GM12878 (cell line): ENCODE measurements around the gene PDE4DIP. TPM values are rescaled to one million over a fixed set of nuclear protein-coding genes. Genes with fewer than 3 reads are reported as not detected.
"Not testable (repeated sequence)": the region's sequence is repeated elsewhere in the genome, so short reads cannot be mapped to it uniquely, and the experiment has no call there.

ENCODE experiments used
- ATAC-seq: fragments of 200-7000 bp; cut with Tn5 transposase; 3 replicates; pipeline ENCODE4 v1.9.1; 2020; ENCODE audit warnings: mild to moderate bottlenecking, moderate library complexity
- BruUV-seq: library from RNA; stranded (reverse); fragments of 400-500 nt; replicated peaks from 2 replicates; lab custom pipeline; 2021; lab: Mats Ljungman, UMichigan
- CTCF ChIA-PET: fragments of 300-600 bp; sonication (Branson Sonifier 250); formaldehyde crosslinking; extraction: SDS; loops from one replicate; lab custom pipeline; 2021; ENCODE audit warnings: inconsistent platforms; lab: Yijun Ruan, JAX
- POLR2A ChIA-PET: fragments of 350-600 bp; formaldehyde crosslinking; extraction: SDS; loops from one replicate; lab custom pipeline; 2021; ENCODE audit warnings: inconsistent platforms; lab: Charles Lee
- RAD21 ChIA-PET: fragments of 300-600 bp; sonication (Branson Sonifier 250); formaldehyde crosslinking; loops from one replicate; lab custom pipeline; 2023; ENCODE audit warnings: antibody characterized with exemption; ENCODE audit not compliant: unreplicated experiment; lab: Charles Lee
- SMC1A ChIA-PET: fragments of 300-600 bp; sonication (Branson Sonifier 250); formaldehyde crosslinking; loops from one replicate; lab custom pipeline; 2023; ENCODE audit not compliant: unreplicated experiment, uncharacterized antibody; lab: Charles Lee
- DNase-seq: peaks from one replicate; pipeline ENCODE4 v3.0.0-alpha.2; 2011; ENCODE audit warnings: low read depth, low spot score
- FAIRE-seq: peaks from 3 replicates; lab custom pipeline; 2011; peaks lifted over from hg19 to GRCh38; lab: Jason Lieb, UNC
- H2AFZ ChIP-seq: 2 replicates; pipeline ENCODE4 v1.6.0; 2011; ENCODE audit warnings: low read depth, low read length, control low read depth; ENCODE audit not compliant: control insufficient read depth
- H3K27ac ChIP-seq: 2 replicates; pipeline ENCODE4 v1.5.1; 2011; ENCODE audit warnings: control low read depth; ENCODE audit not compliant: control insufficient read depth, insufficient read depth
- H3K27me3 ChIP-seq, 2 experiments: replicated peaks in 1 of 2; 2 replicates each; pipeline versions ENCODE4 v1.6.0 to v1.6.1; 2011; ENCODE audit warnings: low read length in 1 of 2; ENCODE audit not compliant: control insufficient read depth in 2 of 2, insufficient read depth in 2 of 2
- H3K36me3 ChIP-seq, 2 experiments: 2 replicates each; pipeline ENCODE4 v1.5.1; 2011; ENCODE audit warnings: low read length in 1 of 2; ENCODE audit not compliant: control insufficient read depth in 2 of 2, insufficient read depth in 2 of 2
- H3K4me1 ChIP-seq: 2 replicates; pipeline ENCODE4 v1.6.1; 2011; ENCODE audit warnings: mild to moderate bottlenecking, low read length, moderate library complexity, mixed read lengths; ENCODE audit not compliant: control insufficient read depth, insufficient read depth
- H3K4me2 ChIP-seq: 2 replicates; pipeline ENCODE4 v1.6.0; 2011; ENCODE audit warnings: control low read depth; ENCODE audit not compliant: control insufficient read depth, insufficient read depth
- H3K4me3 ChIP-seq: fragments of 200-600 bp; sonication (generic); 2 replicates; pipeline ENCODE4 v1.5.1; 2016
- H3K79me2 ChIP-seq: 2 replicates; pipeline ENCODE4 v1.6.0; 2011; ENCODE audit warnings: low read length; ENCODE audit not compliant: control insufficient read depth, insufficient read depth
- H3K9ac ChIP-seq: 2 replicates; pipeline ENCODE4 v1.8.0; 2011; ENCODE audit warnings: low read length, control low read depth, mixed read lengths; ENCODE audit not compliant: control insufficient read depth, insufficient read depth
- H3K9me3 ChIP-seq: replicated peaks from 3 replicates; pipeline ENCODE4 v1.5.1; 2011; ENCODE audit warnings: mild to moderate bottlenecking, low read length; ENCODE audit not compliant: control insufficient read depth, insufficient read depth
- H4K20me1 ChIP-seq: 2 replicates; pipeline ENCODE4 v1.6.0; 2011; ENCODE audit not compliant: control insufficient read depth, insufficient read depth
- WGBS: methylation state at CpG from one replicate; pipeline ENCODE4 v1.1.6; 2016; ENCODE audit warnings: low lambda C conversion rate; ENCODE audit not compliant: insufficient replicate concordance, insufficient coverage; ENCODE audit errors: missing lambda C conversion rate; 5-methylcytosine and 5-hydroxymethylcytosine counted together
- in situ Hi-C: fragments of 300-500 bp; cut with MboI; formaldehyde crosslinking; loops from 9 replicates; pipeline ENCODE4 v1.14.3; 2018; ENCODE audit warnings: mixed read lengths
- intact Hi-C: fragments of 100-400 bp; cut with micrococcal nuclease; formaldehyde crosslinking; loops from one replicate; pipeline ENCODE4 v1.14.2; 2022; ENCODE audit not compliant: unreplicated experiment
- polyA plus RNA-seq, 11 experiments: library from polyadenylated mRNA; depleted of rRNA in 4 of 11; unstranded in 6 of 11; stranded (reverse) in 5 of 11; fragments of >200 nt; fragmentation: Nextera tagmentation in 4 of 11; fragmentation: Illumina TruSeq in 1 of 11; extraction: Ambion mirVana in 4 of 11; extraction: Trizol in 1 of 11; gene quantifications; 1 replicate in 1 of 11; 2 replicates in 10 of 11; pipeline versions ENCODE4 v1.2.1 to v1.2.3, GENCODE V29; 2011 to 2016; ENCODE audit warnings: inconsistent platforms in 2 of 11, missing spikeins in 2 of 11, low read depth in 1 of 11
- total RNA-seq, 4 experiments: library from RNA; depleted of rRNA in 3 of 4; stranded (reverse); fragments of >200 nt in 3 of 4; fragmentation: Illumina TruSeq in 1 of 4; extraction: Trizol in 1 of 4; gene quantifications; 2 replicates each; pipeline versions ENCODE4 v1.2.1 to v1.2.3, GENCODE V29; 2013 to 2021

The PDE4DIP gene
- total and polyA plus RNA-seq, 10 of the 15 experiments (the other 5 are each of a cell fraction or from before 2014, with no cell fraction given) = 3.5 to 9.0 (median 5.4) TPM

DNA sequence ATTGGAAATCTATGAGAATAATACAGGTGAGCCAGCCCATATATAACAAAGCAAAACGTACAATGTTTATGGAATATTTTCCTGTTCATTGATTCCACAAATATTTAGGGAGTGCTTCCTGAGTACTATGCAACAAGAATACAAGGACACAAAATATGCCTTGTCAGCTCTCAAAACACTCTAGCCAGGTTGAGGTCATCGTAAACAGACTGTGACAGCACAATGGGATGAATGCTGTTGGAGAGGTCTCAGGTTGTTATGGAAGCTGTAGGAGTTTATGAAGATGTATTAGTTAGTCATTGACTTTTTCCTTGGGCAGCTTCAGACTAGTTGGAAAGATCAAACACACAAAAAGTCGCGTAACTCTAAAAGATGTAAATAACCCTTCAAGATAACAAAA lies 42.1 kb downstream of the PDE4DIP start:
- ATAC-seq, SMC1A ChIA-PET, H2AFZ ChIP-seq, FAIRE-seq, in situ Hi-C loops, BruUV-seq, H3K4me3 ChIP-seq, H3K9me3 ChIP-seq, POLR2A ChIA-PET, intact Hi-C loops, CTCF ChIA-PET, H3K79me2 ChIP-seq, DNase-seq, H3K27me3 ChIP-seq, H3K36me3 ChIP-seq, H4K20me1 ChIP-seq, H3K9ac ChIP-seq, H3K4me1 ChIP-seq, RAD21 ChIA-PET, H3K4me2 ChIP-seq, H3K27ac ChIP-seq: not testable (repeated sequence)
- WGBS = no CpG with 5 or more reads among the region's 4 CpGs

DNA sequence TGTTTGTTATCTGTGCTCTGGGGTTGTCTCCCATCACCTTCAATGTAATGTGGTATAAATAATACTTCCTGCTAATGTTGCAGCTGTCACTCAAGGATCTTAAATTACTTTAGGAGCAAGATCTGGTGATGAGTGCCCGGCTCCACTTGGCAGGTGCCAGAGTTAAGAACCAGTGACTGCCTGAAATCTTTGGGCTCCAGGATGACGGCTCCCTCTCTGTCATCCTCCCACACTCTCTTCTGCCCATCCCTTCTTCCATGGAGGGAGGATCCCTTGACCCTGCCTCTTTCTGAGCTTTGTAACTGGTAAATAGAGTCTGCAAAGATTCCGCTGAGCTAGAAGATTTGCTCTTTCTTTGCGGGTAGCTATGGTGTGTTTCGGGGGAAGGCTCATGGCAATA lies 44.4 kb downstream of the PDE4DIP start:
- ATAC-seq, FAIRE-seq, H3K4me3 ChIP-seq, intact Hi-C loops, SMC1A ChIA-PET, BruUV-seq, H4K20me1 ChIP-seq, H3K4me2 ChIP-seq, DNase-seq, POLR2A ChIA-PET, H3K79me2 ChIP-seq, H3K9ac ChIP-seq, CTCF ChIA-PET, in situ Hi-C loops, H3K9me3 ChIP-seq, H2AFZ ChIP-seq, H3K27ac ChIP-seq, H3K4me1 ChIP-seq, RAD21 ChIA-PET, H3K27me3 ChIP-seq, H3K36me3 ChIP-seq: not testable (repeated sequence)
- no CpG with 5 or more reads among the region's 5 CpGs for WGBS

DNA sequence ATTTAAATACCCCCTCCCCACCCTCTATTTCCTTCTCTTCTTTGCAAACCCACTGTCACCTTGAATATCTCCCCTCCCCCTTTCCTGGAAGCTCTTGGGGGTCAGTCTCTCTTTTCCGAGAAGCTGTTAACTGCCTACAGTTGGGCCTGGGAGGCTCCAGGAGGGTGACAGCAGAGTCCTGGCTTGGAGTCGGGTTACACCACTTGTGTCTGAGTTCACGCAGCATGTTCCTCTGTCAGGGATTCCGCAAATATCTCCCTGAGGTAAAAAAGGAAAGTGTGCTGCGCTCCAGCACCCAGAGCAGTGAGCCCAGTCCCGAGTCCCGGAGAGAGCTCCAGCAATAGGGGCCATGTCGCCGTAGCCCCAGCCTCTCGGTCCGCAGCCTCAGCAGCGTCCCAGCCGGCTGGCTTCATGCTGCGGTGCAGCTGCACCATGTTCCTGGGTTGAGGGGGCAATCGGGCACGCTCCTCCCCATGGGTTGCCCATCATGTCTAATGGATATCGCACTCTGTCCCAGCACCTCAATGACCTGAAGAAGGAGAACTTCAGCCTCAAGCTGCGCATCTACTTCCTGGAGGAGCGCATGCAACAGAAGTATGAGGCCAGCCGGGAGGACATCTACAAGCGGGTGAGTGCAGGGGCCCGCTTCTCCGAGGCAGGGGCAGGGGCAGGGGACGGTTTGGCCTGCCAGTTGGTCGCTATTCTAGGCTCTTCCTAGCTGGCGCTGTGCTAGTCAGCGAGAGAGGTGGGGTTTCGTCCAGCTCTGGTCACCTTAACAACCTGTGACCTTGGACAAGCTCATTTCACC lies 45.2 kb downstream of the PDE4DIP start:
- H3K4me3 ChIP-seq, H3K4me1 ChIP-seq, H3K27me3 ChIP-seq, H3K27ac ChIP-seq, FAIRE-seq, SMC1A ChIA-PET, H3K9me3 ChIP-seq, H3K9ac ChIP-seq, H4K20me1 ChIP-seq, ATAC-seq, H2AFZ ChIP-seq, CTCF ChIA-PET, RAD21 ChIA-PET, H3K4me2 ChIP-seq, H3K79me2 ChIP-seq, in situ Hi-C loops, H3K36me3 ChIP-seq, DNase-seq, intact Hi-C loops, BruUV-seq, POLR2A ChIA-PET: not testable (repeated sequence)
- WGBS = 90% methylated on average over 2 of the region's 28 CpGs

DNA sequence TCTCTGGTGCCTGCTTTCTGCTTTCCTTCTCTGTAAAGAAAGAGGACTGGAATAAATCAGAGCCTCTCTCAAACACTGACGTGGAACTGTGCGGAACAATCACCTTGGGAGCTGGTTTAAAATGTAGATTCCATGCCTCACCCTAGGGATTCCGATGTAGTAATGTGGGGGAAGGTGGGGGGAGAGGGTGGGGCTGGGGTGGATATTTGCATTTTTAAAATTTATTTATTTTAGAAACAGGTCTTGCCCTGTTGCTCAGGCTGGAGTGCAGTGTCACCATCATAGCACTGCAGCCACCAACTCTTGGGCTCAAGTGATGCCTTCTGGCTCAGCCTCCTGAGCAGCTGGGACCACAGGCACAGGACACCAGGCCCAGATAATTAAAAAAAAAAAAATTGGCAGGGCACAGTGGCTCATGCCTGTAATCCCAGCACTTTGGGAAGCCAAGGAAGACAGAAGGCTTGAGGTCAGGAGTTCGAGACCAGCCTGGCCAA lies 45.9 kb downstream of the PDE4DIP start:
- BruUV-seq, intact Hi-C loops: not testable (repeated sequence)

More for the DNA sequence above, 45.9 kb downstream of the PDE4DIP start:
- H3K27ac ChIP-seq, H3K9me3 ChIP-seq, SMC1A ChIA-PET, DNase-seq, H3K79me2 ChIP-seq, H3K36me3 ChIP-seq, H3K4me1 ChIP-seq, ATAC-seq, FAIRE-seq, H4K20me1 ChIP-seq, CTCF ChIA-PET, in situ Hi-C loops, H3K4me3 ChIP-seq, RAD21 ChIA-PET, H3K27me3 ChIP-seq, POLR2A ChIA-PET, H2AFZ ChIP-seq, H3K4me2 ChIP-seq, H3K9ac ChIP-seq: not testable (repeated sequence)
- WGBS = no CpG with 5 or more reads among the region's 4 CpGs
